GM12801 (cell line): ENCODE data around the gene SLCO2A1.

Source experiments
- CTCF ChIP-seq: IDR thresholded peaks from one replicate; pipeline ENCODE4 v1.5.1; 2011; ENCODE audit warnings: control low read depth; ENCODE audit not compliant: insufficient read length; ENCODE audit errors: extremely low read depth

SLCO2A1 gene

GRCh38 chr3:134054231-134054630 lies 24.5 kb upstream of the SLCO2A1 start:
- TF ChIP-seq CTCF = no peak

GRCh38 chr3:134052370-134052769 lies 22.6 kb upstream of the SLCO2A1 start:
- TF ChIP-seq CTCF = no peak

- TF ChIP-seq CTCF = no peak
Observed at GRCh38 chr3:134049676-134050075, 20.0 kb upstream of the SLCO2A1 start.

- TF ChIP-seq CTCF = no peak
Observed at GRCh38 chr3:134048278-134048996, 18.7 kb upstream of the SLCO2A1 start.

GRCh38 chr3:134044459-134044858 lies 14.7 kb upstream of the SLCO2A1 start:
- no peak for TF ChIP-seq CTCF

- no peak for TF ChIP-seq CTCF
Observed at GRCh38 chr3:134040066-134040465, 10.3 kb upstream of the SLCO2A1 start.

GRCh38 chr3:134039161-134039862 lies 9.6 kb upstream of the SLCO2A1 start:
- TF ChIP-seq CTCF = no peak
